ENCODE results near the gene ANAPC7.

DNA sequence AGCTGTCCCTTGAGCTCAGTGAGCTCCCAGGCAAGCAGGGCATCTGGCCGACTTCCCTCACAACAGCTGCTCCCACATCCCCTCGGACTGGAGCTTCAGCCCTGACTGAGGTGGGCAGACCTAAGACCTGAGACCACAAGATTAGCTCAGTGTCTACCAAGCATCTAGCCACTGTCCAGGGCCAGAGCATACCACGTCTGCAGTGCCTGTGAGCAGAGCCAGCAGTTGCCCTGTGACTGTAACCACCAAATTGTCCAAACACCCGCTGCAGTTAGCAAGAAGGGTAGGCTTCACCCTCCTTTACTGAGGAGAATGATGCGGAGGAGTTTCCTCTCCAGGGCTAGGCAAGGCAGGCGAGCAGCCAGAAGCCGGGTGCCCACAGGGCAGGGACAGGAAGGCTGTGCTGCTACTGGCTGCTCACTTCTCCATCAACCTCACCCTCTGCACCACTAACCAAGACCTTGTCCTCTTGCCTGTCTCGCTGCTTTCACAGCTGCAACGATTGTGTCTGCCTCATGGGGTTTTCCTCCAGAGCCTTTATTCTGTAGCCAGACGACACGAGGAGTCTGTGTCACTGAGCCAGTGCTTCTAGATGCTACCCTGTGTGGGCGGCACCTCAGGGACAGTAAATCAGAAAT is 53.9 kb downstream of the ANAPC7 start:
- TF ChIP-seq, protein P1, sequence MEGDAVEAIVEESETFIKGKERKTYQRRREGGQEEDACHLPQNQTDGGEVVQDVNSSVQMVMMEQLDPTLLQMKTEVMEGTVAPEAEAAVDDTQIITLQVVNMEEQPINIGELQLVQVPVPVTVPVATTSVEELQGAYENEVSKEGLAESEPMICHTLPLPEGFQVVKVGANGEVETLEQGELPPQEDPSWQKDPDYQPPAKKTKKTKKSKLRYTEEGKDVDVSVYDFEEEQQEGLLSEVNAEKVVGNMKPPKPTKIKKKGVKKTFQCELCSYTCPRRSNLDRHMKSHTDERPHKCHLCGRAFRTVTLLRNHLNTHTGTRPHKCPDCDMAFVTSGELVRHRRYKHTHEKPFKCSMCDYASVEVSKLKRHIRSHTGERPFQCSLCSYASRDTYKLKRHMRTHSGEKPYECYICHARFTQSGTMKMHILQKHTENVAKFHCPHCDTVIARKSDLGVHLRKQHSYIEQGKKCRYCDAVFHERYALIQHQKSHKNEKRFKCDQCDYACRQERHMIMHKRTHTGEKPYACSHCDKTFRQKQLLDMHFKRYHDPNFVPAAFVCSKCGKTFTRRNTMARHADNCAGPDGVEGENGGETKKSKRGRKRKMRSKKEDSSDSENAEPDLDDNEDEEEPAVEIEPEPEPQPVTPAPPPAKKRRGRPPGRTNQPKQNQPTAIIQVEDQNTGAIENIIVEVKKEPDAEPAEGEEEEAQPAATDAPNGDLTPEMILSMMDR (conservative IDR thresholded peaks at IDR 0.05) = no peak
- TF ChIP-seq EZH2 (IDR thresholded peaks at IDR 0.05; ENCODE audit: low read depth) = no peak
